GM18498 (cell line): ENCODE data around the gene KCNN4.
"Not testable (repeated sequence)": the region's sequence is repeated elsewhere in the genome, so short reads cannot be mapped to it uniquely, and the experiment has no call there.

Experiments
- ATAC-seq: cut with Tn5 transposase; IDR thresholded peaks from one replicate; pipeline ENCODE4 v1.9.1; 2021; ENCODE audit warnings: mild to moderate bottlenecking, moderate library complexity; ENCODE audit not compliant: unreplicated experiment

Gene KCNN4

DNA sequence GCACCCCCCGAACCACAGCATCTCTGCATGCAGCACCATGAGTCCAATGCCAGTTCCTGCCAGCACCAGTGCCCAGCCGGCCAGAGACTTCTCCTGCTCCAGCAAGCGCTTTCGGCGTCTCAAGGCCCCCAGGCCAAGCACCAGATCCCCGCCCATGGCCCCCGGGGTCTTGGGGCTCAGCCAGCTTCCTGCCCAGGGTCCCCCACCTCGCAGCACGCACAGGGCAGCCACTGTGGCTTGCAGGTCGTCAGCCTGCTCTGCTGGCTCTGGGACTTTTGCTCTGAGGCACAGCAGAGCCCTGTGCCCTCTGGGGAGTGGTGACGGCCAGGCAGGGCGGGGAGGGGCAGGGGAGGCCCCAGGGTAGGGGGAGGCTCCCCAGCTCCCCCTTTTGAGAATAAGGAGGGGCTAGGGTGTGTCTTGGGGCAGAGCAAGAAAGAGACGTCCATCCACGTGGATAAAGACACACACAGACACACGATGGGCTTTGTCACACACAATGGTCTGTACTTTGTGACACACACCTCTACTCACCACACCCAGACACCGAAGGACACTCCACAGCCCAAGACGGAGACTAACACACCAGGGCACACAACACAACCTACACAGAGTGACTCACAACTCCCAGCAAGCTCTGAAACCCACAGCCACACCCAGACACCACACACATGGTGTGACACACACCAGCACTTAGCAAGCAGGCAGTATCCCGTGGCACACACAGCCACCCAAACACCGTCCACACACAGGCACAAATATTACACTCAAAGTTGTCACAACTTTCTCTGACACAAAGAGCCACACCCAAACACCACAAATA is at the start of gene KCNN4:
Gene KCNN4, minus strand, starts transcription at position 268 of the 820 bp plus-strand sequence. Its CDS starts 112 bp downstream, at position 156.
- peak; percentile 45 for ATAC-seq

DNA sequence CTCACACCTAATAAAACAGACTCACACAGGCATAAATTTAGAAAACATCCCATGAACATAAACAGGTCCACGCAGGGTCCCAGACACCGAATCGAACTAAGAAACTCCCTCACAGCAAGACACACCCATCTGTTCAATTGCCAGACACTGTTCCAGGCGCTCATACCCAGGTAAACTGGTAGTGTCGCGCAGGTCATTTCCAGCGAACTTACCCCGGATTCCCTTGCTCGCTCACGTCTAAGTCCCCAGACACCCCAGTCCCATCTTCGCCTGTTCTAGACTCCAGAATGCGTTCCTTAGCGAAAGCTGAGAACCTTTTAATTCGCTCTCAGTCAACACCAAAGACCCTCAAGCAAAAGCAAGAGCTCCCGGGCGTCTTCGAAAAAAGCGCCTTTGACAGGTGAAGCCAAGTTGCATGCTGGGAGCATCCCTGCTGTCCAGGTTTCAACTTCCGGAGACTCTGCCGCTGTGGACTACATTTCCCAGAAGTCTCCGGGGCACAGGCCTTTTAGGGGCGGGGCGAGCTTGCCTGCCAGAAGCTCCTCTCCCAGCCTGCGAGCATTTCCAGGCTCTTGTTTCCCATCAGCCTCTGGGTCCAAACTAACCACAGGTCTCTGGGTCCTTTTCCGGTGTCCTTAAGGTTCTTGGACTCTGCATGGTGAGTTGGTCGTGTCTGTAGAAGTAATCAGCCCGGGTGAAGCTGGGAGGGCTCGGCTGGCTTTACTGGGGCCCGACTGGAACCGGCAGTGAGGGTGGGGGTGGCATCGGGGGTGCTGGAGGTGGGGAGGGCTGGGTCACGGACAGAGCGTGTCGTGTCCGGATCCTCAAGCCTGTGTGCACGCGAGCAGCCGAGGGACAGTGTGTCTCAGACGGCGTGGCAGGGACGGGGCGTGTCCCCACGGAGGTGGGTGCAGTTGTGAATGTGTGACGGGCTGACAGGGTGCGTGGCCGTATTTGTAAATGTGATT is 46.3 kb upstream of the KCNN4 start, which contains the start of gene ZNF283:
Gene ZNF283, plus strand, starts transcription at position 535 of the 968 bp plus-strand sequence. CDS start 6,184 bp downstream, outside the sequence.
- ATAC-seq = peak; percentile 80

DNA sequence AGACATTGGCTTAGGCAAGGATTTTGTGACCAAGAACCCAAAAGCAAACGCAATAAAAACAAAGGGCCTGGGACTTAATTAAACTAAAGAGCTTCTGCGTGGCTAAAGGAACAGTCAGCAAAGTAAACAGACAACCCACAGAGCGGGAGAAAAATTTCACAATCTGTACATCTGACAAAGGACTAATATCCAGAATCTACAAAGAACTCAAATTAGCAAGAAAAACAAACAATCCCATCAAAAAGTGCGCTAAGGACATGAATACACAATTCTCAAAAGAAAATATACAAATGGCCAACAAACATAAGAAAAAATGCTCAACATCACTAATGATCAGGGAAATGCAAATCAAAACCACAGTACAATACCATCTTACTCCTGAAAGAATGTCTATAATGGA is 43.8 kb upstream of the KCNN4 start:
- ATAC-seq = not testable (repeated sequence)

DNA sequence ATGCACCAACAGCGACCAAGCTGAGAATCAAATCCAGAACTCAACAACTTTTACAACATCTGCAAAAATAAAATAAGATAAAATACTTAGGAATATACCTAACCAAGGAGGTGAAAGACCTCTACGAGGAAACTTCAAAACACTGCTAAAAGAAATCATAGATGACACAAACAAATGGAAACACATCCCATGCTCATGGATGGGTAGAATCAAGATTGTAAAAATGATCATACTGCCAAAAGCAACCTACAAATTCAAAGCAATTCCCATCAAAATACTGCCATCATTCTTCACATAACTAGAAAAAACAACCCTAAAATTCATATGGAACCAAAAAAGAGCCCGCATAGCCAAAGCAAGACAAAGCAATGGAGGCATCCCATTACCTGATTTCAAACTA is 43.1 kb upstream of the KCNN4 start:
- not testable (repeated sequence) for ATAC-seq

DNA sequence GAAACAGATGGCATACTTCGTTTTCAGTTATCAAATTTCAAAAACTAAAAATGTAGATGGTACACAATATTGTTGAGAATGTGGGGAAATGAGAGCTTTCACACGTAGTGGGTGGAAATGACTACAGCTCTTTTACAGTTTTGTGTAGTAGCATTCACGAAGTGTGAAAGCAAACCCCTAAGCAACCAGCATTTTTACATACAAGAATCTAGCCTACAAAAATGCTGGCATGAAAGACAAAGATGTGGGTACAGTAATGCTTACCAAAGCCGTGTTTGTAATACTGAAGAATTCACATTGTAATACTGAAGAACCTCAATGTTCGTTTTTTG is 40.1 kb upstream of the KCNN4 start:
- ATAC-seq = no peak

DNA sequence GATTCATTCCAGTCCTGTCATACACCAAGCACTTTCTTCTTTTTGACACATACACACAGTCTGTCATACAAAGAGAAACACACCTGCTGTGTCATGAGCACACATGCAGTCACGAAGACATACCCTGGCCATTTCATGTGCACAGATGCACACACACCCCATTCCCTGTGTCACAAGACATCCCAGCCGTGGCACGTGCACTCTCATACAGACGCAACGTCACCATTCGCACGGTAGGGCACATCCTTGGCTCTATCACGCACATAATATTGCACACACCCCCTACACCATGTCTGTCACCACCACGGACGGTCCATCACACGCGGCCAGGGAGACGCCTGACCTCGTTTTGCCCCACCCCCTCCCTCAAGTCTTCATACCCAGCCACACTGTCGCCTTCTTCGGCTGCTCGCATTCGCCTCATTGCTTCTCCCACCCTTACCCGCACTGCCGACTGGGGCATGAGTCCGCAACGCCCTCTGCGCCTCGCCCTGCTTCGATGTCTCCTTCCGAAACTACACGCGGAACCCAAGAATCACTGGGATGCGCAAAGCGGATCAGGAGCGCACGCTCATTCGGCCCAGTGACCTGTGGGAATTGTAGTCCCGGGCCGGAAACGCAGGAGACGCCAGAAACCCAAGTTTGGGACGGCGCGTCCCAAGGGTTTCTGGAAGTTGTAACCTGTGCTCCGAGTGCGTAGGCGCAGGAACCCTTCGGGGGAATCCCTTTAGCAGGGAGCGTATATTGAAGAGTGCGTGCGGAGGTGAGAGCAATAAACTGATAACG is 39.5 kb upstream of the KCNN4 start:
- no peak for ATAC-seq

DNA sequence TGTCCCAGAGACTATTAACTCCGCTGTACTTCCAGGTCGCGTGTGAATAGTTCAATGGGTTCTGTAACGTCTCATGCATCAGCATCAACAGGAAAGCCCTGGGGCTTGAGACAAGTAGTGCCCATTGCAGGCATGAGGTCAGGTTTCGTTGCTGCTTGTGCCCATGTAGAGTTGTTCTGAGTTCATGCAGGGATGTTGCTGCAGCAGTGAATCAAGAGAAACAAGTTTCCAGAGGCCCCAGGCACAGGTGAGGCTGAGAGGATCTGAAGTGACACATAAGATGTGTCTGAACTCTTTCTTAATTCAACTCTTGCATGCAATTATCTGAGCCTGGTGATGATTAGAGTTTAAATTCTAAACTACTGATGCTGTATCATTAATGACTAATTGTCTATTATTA is 37.7 kb upstream of the KCNN4 start:
- ATAC-seq = no peak

DNA sequence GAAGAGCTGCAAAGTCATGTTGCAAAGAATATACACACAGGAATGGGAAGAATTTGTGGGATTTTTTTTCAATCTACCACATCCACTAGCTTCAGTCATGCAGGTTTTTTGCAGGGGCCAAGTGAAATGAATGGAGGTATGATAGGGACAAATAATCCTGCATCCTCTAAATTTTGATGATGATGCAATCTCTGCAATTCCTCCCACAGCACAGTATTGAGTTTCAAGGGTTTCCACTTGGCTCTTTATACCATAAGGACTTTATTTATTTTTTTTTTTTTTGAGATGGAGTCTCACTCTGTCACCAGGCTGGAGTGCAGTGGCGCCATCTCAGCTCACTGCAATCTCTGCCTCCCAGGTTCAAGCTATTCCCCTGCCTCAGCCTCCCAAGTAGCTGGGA is 36.7 kb upstream of the KCNN4 start:
- not testable (repeated sequence) for ATAC-seq

DNA sequence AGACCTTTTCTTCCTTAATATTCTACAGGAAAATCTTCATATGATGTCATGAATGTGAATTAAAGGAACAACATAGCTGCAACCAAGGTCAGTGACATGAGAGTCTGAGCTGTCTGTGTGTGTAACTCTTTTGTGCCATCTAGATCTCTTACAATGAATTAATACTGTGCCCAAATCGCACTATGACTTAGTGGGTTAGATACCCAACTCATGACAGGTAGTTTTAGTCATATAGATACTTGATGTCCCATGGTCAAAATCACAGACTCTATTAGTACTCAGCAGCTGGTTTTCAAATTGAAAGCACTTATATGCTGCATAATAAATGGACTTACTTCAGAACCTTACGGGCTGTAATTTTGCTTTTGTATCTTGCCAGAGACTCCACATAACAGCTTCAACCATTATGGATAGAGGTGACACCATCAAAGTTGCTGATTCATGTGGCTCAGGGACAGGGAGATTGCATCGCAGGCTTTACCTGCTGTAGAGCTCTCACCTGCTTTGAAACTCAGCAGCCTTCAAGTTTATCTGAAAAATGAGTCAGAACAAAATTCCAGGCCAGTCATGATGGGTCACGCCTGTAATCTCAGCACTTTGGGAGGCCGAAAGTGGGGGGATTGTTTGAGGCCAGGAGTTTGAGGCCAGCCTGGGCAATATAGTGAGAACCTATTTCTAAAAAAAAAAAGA is 34.0 kb upstream of the KCNN4 start:
- ATAC-seq = no peak

DNA sequence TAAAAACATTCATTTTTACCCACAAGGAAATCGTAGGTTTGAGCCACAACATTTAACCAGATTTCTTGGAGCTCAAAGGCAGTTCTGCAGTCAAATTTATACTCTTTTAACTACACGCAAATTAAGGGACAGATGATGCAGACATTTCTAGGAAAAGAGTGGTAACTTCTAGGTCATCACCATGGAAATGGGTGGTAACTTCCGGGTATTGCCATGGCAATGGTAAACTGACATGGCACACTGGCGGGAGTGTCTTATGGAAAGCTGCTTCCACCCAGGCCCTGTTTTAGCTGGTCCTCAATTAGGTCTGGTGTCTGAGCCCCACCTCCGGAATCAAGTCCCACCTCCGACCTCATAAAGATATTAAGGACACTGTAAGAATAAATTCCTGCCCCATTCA is 31.9 kb upstream of the KCNN4 start:
- no peak for ATAC-seq

DNA sequence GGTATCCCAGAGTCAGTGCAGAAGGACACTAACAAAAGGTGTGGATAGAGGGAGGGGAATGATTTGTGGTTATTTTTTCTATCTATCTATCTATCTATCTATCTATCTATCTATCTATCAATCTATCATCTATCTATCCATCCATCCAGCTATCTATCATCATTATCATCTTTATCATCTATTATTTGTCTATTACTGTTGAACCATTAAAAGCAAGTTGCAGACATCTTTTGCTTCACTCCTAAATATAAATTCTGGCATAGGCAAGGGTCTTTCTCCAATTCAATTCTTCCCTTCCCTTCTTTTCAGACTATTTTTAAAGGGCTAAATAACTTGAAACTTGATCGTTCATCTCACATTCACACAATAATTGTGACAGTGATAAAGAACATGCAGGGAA is 31.5 kb upstream of the KCNN4 start:
- no peak for ATAC-seq

DNA sequence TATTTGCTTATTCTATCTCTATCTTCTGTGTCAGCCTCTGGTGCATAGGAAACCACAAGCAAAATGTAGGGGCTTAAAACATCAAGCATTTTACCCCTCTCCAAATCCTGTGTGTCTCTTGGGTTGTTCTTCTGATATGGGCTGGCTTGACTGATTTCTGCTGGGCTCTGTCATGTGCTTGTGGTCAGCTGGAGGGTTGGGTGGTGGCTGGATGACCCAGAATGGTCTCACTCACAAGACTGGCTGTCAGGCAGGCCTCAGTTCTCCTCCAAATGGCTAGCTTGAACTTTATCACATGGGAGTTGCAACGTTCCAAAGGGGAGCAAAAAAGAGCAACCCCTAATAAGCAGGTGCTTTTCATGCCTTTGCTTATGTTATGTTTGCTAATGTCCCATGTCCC is 31.1 kb upstream of the KCNN4 start:
- ATAC-seq = no peak

DNA sequence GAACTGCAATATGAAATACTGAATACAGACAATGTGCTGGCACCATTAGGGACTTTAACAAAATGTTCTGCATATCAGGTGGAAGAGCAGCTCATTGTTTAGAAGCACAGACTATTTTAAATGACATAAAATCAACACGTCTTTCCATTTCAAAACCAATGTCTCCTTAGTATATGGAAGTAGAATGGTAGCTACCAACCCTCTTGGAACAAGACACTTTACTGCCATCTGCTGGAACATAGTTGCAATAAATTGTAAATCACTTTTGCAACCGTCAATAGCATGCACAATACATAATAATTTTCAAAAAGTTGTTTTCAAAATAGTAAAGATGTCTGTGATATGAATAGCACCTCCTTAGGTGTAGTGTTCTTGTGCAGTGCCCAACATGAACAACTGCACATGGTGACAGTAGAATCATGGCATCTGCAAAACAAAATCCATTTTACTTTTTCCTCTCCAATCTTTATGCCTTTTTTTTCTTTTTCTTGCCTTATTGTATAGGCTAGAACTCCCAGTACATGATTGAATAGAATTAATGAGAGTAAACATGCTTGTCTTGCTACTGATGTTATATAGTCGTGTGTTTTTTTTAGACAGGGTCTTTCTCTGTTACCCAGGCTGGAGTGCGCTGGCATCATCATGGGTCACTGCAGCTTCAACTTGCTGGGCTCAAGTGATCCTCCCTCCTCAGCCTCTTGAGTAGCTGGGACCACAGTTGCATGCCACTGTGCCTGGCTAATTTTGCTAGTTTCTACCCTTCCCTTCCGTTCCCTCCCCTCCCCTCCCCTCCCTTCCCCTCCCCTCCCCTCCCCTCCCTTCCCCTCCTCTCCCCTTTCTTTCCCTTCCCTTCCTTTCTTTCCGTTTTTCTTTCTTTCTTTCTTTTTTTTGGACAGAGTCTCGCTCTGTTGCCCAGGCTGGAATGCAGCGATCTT is 29.3 kb upstream of the KCNN4 start:
- no peak for ATAC-seq

DNA sequence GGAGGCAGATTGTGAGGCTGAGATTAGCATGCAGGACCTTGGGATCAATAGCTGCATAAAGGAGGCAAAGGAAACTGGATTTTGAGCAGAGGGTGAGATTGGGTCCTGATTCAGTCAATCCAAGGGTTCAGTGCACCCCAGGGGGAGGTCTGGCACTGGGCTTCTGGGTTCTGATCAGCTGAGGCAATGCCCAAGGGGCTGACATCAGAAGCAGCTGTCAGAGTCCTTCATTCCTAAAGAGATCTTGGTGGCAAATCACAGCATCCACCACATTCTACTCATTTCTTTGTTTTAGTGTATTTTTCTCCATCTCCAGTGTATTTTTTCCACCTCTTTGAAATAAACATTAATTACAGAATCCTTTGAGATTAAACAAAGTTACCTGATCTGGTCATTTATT is 26.9 kb upstream of the KCNN4 start:
- ATAC-seq = no peak

DNA sequence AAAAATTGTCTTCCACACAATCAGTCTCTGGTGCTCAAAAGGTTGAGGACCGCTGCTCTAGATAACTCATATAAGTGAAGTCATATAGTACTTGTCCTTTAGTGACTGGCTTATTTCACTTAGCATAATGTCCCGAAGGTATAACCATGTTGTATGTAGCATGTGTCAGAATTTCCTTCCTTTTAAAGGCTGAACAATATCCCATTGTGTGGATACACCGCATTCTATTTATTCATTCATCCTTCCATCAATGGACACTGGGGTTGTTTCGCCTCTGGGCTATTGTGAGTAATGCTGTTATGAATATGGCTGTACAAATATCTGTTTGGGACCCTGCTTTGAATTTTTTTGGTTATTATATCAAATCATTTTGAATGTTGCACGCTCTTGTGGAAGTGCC is 26.1 kb upstream of the KCNN4 start:
- ATAC-seq = no peak

DNA sequence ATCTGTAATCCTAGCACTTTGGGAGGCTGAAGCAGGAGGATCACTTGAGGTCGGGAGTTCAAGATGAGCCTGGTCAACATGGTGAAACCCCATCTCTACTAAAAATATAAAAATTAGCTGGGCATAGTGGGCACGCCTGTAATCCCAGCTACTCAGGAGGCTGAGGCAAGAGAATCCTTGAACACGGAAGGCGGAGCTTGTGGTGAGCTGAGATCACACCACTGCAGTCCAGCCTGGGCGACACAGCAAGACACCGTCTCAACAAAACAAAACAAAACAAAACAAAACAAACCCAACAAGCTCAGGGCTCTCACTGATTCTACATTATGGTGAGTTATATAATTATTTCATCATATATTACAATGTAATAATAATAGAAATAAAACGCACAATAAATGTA is 25.6 kb upstream of the KCNN4 start:
- ATAC-seq = not testable (repeated sequence)

DNA sequence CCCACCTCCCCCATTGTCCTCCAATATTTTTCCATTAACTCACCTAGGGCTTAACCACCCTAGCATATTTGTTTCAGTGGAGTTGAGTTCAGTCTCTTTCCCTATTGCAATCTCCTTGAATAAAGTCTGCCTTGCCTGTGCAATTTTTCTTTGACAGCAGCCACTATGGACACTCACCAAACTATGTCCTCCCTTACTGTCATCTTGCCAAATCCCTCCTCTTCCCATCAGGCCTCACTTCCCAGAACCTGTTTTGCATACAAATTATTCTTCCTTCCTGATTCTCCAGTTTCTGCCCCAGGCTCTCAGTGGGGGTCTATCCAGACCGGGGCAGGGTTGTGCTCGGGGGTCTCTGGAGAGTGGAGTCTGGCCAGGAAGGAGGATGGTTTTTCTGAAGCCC is 23.7 kb upstream of the KCNN4 start:
- no peak for ATAC-seq

DNA sequence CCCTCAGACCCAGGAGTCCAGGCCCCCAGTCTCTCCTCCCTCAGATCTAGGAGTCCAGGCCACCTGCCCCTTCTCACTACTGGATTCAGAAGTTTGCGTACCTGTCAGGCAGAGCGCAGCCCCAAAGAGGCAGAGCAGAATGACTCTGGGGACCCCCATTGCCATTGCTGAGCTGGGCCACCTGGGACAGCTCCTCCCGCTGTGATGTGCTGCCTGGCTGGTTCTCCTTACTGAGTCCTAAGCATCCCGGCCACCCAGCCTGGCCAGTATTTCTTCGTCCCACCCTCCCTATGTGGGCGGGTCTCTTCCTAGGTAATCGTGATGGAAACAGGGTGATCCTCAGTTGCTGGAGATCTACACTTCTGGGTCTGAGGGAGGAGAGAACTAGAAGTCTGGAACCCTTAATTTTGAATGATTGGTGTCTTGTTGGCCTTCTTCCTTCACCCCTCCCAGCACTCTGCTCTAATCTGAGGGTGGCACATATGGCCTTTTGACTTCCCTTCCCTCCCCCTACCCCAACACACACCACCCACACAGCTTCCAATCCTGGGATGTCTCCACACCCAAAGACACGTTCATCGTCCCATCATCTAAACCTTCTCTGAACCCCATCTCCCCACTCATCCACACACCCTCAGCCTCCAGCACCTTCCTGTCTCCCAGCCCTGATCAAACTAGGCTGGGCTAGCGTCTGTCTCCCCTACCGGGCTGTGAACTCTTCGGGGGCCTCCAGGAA is 21.6 kb upstream of the KCNN4 start, which contains the start of gene LYPD5:
Gene LYPD5, minus strand, starts transcription at position 232 of the 736 bp plus-strand sequence. Its CDS starts 67 bp downstream, at position 165.
- ATAC-seq = no peak
